ENCODE data around the gene FASN.

The FASN gene

DNA sequence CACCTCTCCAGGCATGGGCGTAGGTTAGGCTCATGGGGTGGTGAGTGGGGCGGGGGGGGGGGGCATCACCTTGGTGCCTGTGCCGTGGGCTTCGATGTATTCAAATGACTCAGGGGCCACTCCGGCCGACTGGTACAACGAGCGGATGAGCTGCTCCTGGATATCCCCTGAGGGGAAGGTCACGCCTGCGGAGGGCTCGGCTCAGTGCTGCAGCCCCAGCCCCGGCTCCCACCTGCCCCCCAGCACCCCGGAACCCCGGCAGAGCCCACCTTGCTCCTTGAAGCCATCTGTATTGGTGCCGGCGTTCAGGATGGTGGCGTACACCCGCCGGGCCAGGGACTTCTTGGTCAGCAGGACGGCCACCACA is 5.4 kb downstream of the FASN start:
- no peaks in the 10 kb centered on the region for H3F3A ChIP-seq (ENCODE audit: low read depth)
- H3K4me2 ChIP-seq (ENCODE audit: low read depth, low read length, poor library complexity, severe bottlenecking), result no peak overlapping the region
- H3K4me1 ChIP-seq (ENCODE audit: insufficient read depth, low read length, poor library complexity, severe bottlenecking), result peaks cover 13% of the 10 kb centered on the region
- no peaks in the 10 kb centered on the region for H3K9me2 ChIP-seq (replicated peaks; ENCODE audit: low read depth, low read length)
- H3K9me3 ChIP-seq (ENCODE audit: insufficient read depth, low read depth, low read length), result no peaks in the 10 kb centered on the region
- no peaks in the 10 kb centered on the region for H3K27me3 ChIP-seq (ENCODE audit: insufficient read depth, low read length, poor library complexity, severe bottlenecking)
- H3K36me3 ChIP-seq (ENCODE audit: insufficient read depth, low read length), result peaks cover 77% of the 10 kb centered on the region; the same call in 1 of the 2 replicates
- H3K4me3 ChIP-seq (ENCODE audit: low read length, poor library complexity, severe bottlenecking), result no peak overlapping the region
- H3K79me2 ChIP-seq (ENCODE audit: insufficient read depth, low read length), result peaks cover 77% of the 10 kb centered on the region
- H4K20me1 ChIP-seq (ENCODE audit: insufficient read depth, low read length, poor library complexity, severe bottlenecking), result peaks cover 79% of the 10 kb centered on the region
- TF ChIP-seq CTCF (conservative IDR thresholded peaks at IDR 0.05; ENCODE audit: low read length), result no peak
- no peak for TF ChIP-seq EZH2phosphoT487 (IDR thresholded peaks at IDR 0.05; ENCODE audit: borderline replicate concordance)
- H2AFZ ChIP-seq (ENCODE audit: low read length), result no peak overlapping the region
- H3K9ac ChIP-seq (ENCODE audit: low read depth, low read length, poor library complexity, severe bottlenecking), result no peak overlapping the region

- Histone ChIP-seq H3K9me2 (replicated peaks; ENCODE audit: low read depth, low read length) (no peaks in the 10 kb centered on the region), H3K9ac (ENCODE audit: low read depth, low read length, poor library complexity, severe bottlenecking) (no peak overlapping the region), H3K9me3 (ENCODE audit: insufficient read depth, low read depth, low read length) (no peaks in the 10 kb centered on the region), H3K36me3 (ENCODE audit: insufficient read depth, low read length) (peaks cover 82% of the 10 kb centered on the region; the same call in 1 of the 2 replicates), H3F3A (ENCODE audit: low read depth) (no peaks in the 10 kb centered on the region), H3K4me2 (ENCODE audit: low read depth, low read length, poor library complexity, severe bottlenecking) (no peak overlapping the region), H3K27me3 (ENCODE audit: insufficient read depth, low read length, poor library complexity, severe bottlenecking) (no peaks in the 10 kb centered on the region), H4K20me1 (ENCODE audit: insufficient read depth, low read length, poor library complexity, severe bottlenecking) (peaks cover 76% of the 10 kb centered on the region), H3K79me2 (ENCODE audit: insufficient read depth, low read length) (peaks cover 73% of the 10 kb centered on the region), H3K4me1 (ENCODE audit: insufficient read depth, low read length, poor library complexity, severe bottlenecking) (peaks cover 13% of the 10 kb centered on the region), H2AFZ (ENCODE audit: low read length) (no peak overlapping the region), H3K4me3 (ENCODE audit: low read length, poor library complexity, severe bottlenecking) (no peak overlapping the region)
- TF ChIP-seq EZH2phosphoT487 (IDR thresholded peaks at IDR 0.05; ENCODE audit: borderline replicate concordance) (no peak), CTCF (conservative IDR thresholded peaks at IDR 0.05; ENCODE audit: low read length) (no peak)
Measured at GRCh38 chr17:82092094-82092586, 5.9 kb downstream of the FASN start.

DNA sequence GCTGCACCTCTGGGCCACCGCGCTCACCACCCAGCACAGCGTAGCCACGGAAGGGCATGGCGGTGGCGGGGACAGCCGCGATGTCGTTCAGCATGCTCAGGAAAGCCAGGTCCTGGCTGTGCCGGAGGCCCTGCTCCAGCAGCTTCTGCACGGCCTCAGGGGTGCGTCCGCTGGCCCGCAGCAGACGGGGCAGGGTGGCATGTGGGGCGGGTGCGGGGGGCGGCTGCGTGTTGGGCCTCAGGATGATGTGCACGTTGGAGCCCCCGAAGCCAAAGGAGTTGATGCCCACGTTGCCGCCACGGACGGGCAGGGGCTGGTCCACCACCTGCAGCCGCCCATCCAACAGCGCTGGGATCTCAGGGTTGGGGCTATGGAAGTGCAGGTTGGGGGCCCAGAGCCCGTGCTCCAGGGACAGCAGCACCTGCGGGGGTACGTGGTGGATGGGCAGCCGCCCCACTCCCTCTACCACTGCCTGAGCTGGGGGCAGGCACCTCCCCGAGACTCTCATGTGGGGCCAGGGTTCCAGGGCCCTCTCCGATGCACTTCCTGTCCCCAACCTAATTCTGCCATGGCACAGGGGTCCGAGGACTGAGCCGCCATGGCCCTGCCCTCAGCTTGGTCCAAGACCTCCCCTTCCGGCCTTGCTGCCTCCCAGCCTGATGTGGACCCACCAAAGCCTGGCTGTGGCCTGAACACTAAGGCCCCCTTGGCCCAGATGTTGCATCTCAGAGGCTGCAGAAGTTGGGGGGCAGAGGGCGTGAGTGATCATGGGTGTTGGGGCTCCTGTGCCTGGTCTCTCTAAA is 6.6 kb downstream of the FASN start:
- Histone ChIP-seq H3K79me2 (ENCODE audit: insufficient read depth, low read length) (peaks cover 66% of the 10 kb centered on the region), H3K9ac (ENCODE audit: low read depth, low read length, poor library complexity, severe bottlenecking) (no peak overlapping the region), H3K36me3 (ENCODE audit: insufficient read depth, low read length) (peaks cover 88% of the 10 kb centered on the region; the same call in 1 of the 2 replicates), H3K9me3 (ENCODE audit: insufficient read depth, low read depth, low read length) (no peaks in the 10 kb centered on the region), H4K20me1 (ENCODE audit: insufficient read depth, low read length, poor library complexity, severe bottlenecking) (peaks cover 70% of the 10 kb centered on the region), H3K4me3 (ENCODE audit: low read length, poor library complexity, severe bottlenecking) (no peak overlapping the region), H3K4me1 (ENCODE audit: insufficient read depth, low read length, poor library complexity, severe bottlenecking) (peaks cover 8% of the 10 kb centered on the region), H3F3A (ENCODE audit: low read depth) (no peaks in the 10 kb centered on the region), H3K9me2 (replicated peaks; ENCODE audit: low read depth, low read length) (no peaks in the 10 kb centered on the region), H3K4me2 (ENCODE audit: low read depth, low read length, poor library complexity, severe bottlenecking) (no peak overlapping the region), H2AFZ (ENCODE audit: low read length) (no peak overlapping the region), H3K27me3 (ENCODE audit: insufficient read depth, low read length, poor library complexity, severe bottlenecking) (no peaks in the 10 kb centered on the region)
- TF ChIP-seq EZH2phosphoT487 (IDR thresholded peaks at IDR 0.05; ENCODE audit: borderline replicate concordance) (no peak), CTCF (conservative IDR thresholded peaks at IDR 0.05; ENCODE audit: low read length) (no peak)
